Stimulated activated CD8-positive, alpha-beta memory T cell treated with anti-CD3 and anti-CD28 coated beads, Interleukin-4, amount 100 ng/mL, for 24 hours (primary cell): Measurements from ENCODE around the gene ANKRD2.
A peak's percentile ranks its signal among the peaks of the same experiment; 100 is the strongest.
"Not testable (repeated sequence)": the region's sequence is repeated elsewhere in the genome, so short reads cannot be mapped to it uniquely, and the experiment has no call there.

Source experiments
- DNase-seq: peaks from one replicate; pipeline ENCODE4 v3.0.0-alpha.2; 2020; ENCODE audit warnings: low read depth

The ANKRD2 gene, protein sequence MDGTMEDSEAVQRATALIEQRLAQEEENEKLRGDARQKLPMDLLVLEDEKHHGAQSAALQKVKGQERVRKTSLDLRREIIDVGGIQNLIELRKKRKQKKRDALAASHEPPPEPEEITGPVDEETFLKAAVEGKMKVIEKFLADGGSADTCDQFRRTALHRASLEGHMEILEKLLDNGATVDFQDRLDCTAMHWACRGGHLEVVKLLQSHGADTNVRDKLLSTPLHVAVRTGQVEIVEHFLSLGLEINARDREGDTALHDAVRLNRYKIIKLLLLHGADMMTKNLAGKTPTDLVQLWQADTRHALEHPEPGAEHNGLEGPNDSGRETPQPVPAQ

DNA sequence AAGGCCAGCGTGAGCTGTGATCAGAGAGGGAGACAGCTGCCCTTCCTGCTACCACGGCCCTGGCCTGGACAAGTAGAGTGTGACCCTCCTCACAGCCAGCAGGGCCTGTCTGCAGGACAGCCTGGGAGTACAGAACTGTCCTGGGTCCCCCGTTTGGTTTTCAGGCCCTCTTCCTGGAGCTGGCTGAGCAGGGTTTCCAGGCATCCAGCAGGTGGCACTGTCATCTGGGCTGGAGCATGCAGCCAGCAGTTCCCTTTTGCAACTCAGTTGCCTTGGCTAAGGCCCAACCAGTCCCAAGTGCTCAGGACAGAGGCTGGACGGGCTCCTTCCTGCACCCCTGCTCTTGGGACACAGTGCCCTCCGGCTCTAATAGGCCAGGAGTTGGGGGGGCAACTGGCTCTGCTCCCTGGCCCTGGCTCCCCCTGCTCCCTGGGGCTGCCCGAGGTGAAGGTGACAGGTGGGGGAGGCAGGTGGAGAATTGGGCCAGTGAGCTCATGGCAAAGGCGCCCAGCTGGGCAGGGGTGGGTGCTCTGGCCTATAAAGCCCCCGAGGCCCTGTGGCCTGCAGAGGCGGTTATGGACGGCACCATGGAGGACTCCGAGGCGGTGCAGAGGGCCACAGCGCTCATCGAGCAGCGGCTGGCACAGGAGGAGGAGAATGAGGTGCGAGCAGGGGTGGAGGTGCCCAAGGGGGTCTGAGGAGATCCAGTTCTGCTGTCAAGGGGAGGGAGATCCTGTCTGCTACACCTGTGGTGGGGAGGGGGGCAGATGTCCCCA is at the start of gene ANKRD2:
ANKRD2 (plus strand) TSS at position 566 of the 776 bp plus-strand sequence; CDS start at position 576, 10 bp downstream.
- DNase-seq, result peak; percentile 29

DNA sequence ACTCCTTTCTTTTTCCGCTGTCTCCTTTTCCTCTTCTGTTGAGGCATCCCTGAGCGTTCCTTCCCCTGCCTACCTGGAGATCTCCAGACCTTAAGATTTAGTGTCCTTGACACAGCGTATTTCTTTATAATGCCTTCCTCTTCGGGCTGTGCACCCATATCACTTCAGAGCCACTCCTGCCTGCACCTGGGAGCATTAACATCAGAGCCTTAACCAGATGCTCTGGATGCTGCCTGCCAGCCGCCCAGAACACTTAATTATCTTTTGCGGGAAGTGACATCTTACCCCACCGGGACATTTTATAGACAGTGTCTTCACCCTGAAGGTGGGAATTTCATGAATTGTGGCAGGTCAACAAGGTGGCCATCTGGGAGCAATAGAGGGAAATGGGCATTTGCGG is 49.6 kb upstream of the ANKRD2 start:
- DNase-seq, result no peak

DNA sequence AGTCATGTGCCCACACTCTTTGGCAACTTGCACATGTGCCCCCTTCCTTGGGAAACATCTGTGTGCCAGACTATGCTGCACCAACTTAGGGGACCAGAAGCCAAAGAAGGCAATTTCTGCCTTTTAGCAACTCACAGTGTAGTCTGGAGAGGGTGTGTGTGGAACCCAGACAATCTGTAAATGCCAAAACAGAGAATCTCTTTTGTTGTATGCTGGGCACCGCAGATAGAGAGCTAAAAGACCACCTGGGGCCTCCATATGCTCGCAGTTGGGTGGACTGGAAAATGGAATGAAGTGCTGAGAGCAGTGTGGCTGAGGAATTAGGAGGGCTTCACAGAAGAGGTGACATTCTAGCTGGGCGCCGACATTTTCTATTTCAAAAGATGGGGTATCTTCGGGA is 47.5 kb upstream of the ANKRD2 start:
- no peak for DNase-seq

DNA sequence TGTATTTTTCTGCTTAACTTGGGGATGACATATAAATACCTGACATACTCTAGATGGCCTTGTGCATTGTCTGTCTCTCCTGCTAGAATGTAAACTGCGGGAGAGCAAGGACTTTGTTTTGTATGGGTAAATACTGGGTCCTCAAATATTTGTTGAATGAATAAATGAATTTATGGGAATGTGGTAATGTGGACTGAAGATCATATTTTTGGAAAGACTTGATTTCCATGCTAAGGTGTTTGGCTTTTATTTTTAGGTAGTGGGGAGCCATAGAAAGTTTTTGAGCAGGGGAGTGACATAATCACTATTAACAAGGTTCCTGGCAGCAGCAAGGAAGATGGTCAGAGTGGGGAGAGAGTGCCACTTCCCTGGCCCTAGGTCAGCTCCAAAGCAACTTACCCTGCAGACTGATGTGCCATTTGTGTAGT is 46.9 kb upstream of the ANKRD2 start:
- no peak for DNase-seq

DNA sequence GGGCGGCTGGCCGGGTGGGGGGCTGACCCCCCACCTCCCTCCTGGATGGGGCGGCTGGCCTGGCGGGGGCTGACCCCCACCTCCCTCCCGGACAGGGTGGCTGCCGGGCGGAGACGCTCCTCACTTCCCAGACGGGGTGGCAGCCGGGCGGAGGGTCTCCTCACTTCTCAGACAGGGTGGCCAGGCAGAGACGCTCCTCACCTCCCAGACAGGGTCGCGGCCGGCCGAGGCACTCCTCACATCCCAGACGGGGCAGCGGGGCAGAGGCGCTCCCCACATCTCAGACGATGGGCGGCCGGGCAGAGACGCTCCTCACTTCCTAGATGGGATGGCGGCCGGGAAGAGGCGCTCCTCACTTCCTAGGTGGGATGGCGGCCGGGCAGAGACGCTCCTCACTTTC is 43.7 kb upstream of the ANKRD2 start:
- DNase-seq, result not testable (repeated sequence)

DNA sequence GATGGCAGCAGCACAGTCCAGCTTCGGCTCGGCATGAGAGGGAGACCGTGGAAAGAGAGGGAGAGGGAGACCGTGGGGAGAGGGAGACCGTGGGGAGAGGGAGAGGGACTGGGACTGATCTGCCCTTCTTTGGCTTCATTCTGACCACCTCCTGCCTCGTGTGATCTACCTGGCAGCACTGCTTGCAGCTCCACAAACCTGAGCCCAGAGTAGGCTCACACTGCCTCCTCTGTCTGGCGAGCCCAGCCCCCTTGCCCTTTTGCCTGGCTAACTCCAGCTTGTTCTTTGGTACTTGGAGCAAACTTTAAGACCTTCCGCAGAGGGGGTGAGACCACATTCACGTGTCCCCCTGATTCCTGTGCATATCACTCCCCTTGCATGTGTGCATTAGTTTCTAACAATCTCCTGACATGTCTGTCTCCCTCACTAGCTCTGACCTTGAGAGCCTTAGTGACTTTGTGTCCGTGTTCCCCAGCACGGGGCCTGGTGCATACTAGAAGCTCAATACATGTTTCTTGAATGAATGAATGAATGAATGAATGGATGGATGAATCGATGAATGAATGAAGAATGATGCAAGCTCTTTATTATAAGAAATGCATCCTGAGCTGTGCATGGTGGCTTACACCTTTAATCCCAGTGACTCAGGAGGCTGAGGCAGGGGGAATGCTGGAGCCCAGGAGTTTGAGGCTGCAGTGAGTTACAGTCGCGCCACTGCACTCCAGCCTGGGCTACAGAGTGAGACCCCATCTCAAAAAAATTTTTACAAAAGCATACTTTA is 42.7 kb upstream of the ANKRD2 start:
- DNase-seq, result no peak

DNA sequence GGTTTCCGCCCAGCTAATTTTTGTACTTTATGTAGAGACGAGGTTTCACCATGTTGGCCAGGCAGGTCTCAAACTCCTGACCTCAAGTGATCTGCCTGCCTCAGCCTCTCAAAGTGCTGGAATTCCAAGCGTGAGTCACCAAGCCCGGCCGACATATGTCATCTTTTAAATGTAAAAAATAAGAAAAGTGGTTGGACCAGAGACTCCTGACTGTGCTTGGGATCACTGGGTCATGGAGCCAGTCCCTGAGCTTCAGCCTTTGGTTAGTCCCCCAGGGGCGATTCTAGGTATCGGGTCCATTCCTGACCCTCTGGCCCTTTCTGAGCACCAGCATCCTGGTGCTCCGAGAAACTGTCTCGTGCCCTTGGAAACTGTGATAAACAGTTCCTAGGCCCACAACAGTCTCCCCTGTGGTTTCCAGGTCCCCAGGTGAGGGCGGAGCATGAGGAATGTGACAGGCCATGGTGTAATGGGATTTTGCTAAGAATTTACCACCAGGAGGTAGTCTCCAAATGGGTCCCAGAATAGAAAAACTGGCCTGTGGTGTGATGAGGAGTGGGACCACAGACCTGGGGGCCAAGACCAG is 41.1 kb upstream of the ANKRD2 start:
- DNase-seq, result no peak

DNA sequence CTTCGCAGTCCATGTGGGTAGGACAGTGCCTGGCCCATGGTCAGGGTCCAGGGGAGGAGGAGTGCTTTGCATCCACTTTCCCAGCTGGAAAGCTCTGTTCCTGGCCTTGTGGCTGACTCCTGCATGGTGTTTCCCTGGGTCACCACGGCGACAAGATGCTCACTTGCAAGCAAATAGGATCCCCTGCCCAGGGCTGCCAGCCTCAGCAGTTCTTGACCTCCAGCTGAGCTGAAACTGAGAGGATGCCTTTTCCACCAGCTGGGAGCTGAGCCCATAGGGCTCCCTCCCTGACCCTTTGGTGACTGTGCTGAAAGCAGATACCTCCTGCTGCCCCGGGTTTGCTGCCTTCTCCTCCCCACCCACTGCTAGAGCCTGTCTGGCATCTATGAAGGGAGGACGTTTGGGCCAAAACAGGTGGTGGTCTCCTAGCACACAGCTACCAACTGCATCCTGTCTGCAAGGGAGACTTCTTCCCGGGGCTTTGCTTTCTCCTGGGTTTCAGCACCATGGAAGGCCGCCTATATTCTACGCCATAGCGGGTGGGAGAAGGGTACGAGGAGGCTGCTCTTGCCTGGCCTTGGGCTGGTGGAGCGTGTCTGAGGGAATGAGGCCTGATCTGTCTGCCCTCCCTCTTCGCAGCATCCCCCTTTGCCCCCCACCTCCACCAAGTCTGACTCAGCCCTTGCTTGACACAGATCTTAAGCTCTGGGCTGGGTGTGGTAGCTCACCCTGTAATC is 39.5 kb upstream of the ANKRD2 start:
- no peak for DNase-seq

DNA sequence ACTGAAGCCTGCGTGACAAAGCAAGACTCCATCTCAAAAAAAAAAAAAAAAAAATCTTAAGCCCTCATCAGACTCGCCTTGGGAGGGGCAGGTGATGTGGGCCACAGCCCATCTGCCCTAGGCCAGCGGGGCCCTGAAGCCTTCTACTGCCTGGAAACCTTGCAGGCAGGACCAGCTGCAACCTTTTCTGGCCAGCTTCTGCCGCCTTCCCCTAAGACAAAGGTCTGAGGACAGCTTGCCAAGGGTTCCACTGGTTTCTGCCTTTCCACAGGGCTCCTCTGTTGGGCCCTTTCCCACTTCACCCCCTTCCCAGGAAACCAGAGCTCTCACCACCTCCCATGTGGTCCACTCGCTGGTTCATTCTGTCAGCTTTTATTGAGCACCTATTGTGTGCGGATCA is 38.7 kb upstream of the ANKRD2 start:
- no peak for DNase-seq

DNA sequence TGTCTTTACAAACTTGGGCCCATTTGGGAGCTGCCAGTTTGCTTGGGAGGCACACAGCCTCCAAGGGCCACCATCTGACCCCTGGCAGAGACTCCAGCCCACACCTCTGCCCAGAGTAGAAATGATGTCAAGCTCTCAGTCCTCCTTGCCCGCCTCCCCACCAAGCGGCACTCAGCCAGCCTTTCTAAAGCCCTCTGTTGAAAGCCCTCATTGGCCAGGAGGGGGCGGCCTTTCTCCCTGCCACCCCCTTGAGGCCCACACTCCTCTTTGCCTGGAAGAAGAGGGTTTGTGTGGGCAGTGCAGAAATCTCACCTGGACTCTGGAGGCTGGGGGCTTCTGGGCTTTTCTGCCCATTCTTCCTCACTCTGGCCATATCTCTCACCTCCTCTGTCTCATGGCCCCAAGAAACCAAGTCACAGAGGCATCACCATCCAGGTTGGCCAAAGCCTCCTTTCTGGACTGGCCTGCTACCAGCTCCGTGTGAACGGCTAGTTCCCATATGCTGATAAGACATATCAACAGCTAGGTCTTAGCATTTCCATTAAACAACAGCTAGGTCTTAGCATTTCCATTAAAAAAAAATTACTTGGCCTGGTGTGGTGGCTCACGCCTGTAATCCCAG is 37.7 kb upstream of the ANKRD2 start:
- peak; percentile 9 for DNase-seq

DNA sequence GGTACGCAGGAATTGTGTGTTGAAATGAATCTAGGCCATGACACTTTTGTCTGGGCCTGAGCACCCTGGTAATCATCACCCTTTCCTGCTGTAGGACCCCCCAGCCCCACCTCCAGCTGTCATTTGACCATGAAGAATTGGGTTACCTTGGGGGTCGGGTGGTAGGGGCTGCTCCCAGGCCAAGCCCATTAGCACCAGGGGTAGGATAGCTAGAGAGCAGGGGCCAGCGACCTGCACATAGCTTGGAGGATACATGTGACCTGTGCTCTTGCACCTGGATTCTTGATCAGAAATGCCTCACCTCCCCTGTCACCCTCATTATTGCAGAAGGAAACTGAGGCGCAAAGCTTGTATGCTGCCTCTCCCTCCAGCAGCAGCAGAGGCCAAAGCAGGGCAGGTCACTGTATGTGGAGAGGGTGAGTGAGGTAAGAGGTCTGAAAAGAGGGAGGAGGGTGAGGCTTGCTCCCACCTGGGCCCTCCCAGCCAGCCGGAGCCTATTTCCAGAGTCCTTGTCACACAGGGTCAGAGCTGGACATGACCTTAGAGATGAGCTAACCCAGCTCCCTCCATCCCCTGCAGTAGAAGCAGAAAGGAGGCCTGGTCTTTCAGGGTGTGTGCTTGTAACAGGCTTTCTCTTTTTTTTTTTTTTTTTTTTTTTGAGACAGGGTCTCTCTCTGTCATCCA is 35.3 kb upstream of the ANKRD2 start:
- DNase-seq, result no peak

DNA sequence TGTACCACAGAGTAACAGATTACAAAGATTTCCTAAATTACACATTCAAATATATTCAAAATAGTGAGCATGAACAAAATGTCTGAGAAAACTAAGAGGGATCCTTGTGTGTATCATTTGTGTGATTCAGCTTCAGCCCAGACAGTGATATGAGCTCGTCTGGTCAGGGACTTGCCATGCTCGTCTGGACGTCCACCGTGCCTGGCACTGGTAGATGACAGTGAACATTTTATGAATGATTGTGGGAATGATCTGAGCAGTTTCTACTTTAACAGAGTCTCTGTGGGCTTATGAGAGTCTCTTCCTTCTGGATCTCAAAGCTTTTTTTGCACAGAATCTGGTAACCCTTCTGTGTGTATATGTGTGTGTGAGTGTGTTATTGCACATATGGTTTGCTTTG is 34.2 kb upstream of the ANKRD2 start:
- DNase-seq, result no peak

DNA sequence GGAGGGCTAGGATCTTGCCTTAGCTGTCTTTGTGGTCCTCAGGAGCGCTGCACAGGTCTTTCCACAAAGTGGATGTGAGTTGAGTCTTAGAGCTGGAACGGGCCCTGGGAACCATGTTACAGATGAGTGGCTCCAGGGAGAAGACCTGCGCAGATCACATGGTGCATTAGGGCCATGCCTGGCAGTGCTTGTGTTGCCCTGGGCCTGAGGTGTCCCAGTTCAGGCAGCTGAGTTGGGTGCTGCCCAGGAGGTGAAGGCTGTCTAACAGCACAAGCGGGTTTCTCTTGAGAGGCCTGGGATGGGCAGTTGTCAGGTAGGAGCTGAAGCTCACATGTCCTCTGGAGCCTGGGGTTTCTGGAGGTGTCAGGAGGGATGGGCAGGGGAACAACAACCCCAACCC is 33.7 kb upstream of the ANKRD2 start:
- DNase-seq, result no peak

DNA sequence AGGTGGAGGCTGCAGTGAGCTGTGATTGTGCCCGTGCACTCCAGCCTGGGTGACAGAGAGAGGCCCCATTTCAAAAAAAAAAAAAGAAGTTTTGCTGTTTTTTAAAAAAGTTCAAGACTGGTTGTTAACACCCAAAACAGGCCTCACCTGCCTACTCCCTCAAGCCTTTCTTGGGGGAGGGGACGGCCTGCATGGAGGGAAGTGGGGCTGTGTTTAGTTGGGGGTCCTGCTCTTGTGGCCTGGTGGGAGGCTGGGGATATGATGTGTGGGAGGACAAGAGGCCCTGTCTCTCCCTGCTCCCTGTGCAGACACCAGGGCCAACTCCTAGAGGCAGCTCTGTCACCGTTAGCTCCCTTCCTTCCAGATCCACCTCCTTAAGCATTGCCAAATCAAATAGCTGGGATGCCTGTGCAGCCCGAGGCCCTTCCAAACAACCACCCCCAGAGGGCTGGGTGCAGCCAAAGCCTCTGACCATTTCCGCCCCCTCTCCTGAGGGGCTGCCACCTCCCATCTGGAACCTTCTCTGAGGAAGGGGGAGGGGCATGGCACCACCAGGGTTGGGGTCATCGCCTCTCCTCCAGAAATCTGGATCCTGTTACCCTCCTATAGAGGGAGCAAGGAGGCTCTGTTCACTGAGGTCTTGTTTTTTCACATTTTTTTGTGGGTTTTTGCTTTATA is 32.9 kb upstream of the ANKRD2 start:
- DNase-seq, result no peak

DNA sequence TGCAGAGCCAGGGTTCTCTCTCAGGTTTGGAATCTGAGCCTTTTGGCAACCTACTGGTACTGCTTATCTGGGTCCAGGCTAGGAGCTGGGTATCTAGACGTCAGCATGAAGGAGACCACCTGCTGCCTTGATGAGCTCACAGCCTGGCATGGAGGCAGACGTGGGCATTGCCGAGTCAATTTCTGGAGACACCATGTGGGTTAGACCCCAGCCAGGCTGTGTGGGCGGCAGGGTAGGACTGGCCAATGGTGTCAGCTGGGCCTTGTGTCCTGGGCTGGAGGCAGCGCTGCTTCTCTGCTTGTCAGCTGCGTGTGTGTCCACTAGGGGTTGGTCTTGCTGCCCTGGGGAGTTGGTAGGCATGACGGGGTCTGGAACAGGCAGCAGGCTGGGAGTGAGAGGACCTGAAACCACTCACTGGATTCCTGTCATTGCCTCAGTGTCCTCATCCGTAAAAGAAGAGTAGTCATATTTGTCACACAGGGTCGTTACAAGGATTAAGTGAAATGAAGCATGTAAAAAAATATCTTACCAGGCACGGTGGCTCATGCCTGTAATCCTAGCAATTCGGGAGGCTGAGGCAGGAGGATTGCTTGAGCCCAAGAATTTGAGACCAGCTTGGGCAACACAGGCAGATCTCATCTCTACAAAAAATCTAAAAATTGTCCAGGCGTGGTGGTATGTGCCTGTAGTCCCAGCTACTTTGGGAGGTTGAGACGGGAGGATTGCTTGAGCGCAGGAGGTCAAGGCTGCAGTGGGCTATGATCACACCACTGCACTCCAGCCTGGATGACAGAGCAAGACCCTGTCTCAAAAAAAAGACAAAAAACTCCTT is 31.7 kb upstream of the ANKRD2 start:
- DNase-seq, result no peak

DNA sequence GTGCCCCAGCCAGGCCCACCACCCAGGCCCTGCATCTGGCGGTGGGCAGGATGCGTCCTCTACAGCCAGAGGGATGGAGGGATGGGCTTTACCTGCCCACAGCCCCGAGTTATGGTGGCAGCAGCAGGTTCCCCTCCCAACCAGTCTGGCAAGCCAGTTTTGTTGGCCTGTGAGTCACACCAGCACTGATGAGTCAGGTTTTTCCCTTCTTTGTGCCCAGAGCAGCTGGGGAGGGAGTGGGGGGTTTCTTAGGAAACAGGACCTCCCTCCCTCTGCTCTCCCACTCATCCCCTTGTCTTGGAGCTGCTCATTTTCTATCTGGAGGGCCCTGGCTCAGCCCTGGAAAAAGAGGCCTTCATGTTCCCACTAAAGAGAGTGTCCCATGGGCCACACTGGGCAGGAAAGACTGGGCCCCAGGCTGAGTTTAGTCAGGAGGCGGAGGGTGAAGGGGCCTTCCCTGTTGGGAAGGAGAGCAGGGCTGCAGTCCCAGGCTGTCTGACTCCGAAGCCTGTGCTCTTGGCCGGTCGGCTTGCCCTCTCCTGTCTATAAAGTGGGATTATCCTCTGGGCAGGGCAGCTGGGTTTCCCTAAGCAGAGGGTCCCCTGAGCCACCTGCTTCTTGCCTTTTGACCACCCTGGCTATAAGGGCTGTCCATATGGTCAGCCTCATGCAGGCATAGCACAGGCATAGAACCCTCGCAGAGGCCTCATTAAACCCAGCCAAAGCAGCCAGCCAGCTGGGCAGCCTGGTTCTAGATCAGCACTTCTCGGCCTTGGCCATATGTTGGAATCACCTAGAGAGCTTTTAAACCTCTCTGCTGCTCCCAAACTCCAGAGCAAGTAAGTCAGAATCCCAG is 30.2 kb upstream of the ANKRD2 start:
- DNase-seq, result peak; percentile 17

DNA sequence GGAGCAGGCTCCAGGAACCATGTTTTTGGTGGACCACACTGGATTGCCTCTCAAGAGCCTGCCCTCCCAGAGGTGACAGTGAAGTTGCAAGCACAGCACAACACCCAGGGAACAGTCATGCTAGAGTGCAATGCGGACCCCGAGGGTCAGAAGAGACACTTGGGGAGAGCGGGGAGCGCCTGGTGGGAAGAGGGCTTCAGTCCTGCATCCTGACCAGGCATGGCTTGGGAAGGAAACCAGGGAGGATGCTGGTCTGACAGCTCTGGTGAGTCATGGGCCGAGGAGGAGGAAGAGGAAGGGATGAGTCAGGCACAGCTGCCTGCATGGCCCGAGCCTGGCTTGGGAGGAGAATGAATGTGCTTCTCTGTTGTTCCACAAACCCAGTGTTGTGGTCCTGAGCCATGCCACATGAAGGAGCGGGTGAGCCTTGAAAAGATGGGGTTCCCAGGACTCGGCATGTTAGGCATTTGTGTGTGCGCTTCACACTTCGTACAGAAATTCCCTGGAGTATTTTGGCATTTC is 29.5 kb upstream of the ANKRD2 start:
- peak; percentile 38 for DNase-seq
